HL-60 (cell line): Measurements from ENCODE around the gene ANAPC15.

Experiments
- DNase-seq, 2 experiments: peaks; one replicate each; pipeline ENCODE4 v3.0.0-alpha.2; 2010 to 2020; ENCODE audit warnings: low read depth in 1 of 2, low spot score in 1 of 2
- H3K27ac ChIP-seq: fragments of 250-450 bp; sonication (Bioruptor Pico); replicated peaks from 2 replicates; pipeline ENCODE4 v1.5.1; 2020; ENCODE audit warnings: mild to moderate bottlenecking, moderate library complexity
- H3K27me3 ChIP-seq: fragments of 250-450 bp; sonication (Bioruptor Pico); 2 replicates; pipeline ENCODE4 v1.5.1; 2021; ENCODE audit warnings: mild to moderate bottlenecking, moderate library complexity; ENCODE audit not compliant: insufficient read depth, poor library complexity, severe bottlenecking
- H3K4me3 ChIP-seq: replicated peaks from 2 replicates; pipeline ENCODE4 v1.5.1; 2011; ENCODE audit warnings: mild to moderate bottlenecking, control low read depth, low read length; ENCODE audit not compliant: insufficient read depth
- CTCF ChIP-seq: IDR thresholded peaks from one replicate; pipeline ENCODE4 v1.5.1; 2011; ENCODE audit warnings: low read length, control low read depth, inconsistent platforms; ENCODE audit not compliant: insufficient read depth
- GABPA ChIP-seq: IDR thresholded peaks from 2 replicates; pipeline ENCODE4 v1.6.1; 2012; ENCODE audit warnings: low read depth
- POLR2AphosphoS5 ChIP-seq: IDR thresholded peaks from 2 replicates; pipeline ENCODE4 v1.6.1; 2012; ENCODE audit warnings: low read depth
- REST ChIP-seq: IDR thresholded peaks from 2 replicates; pipeline ENCODE4 v1.6.1; 2012; ENCODE audit warnings: low read depth; ENCODE audit not compliant: insufficient replicate concordance
- SPI1 ChIP-seq: IDR thresholded peaks from 2 replicates; pipeline ENCODE4 v1.6.1; 2012; ENCODE audit warnings: low read depth, mild to moderate bottlenecking, borderline replicate concordance

ANAPC15 gene

GRCh38 chr11:72085621-72086351 lies 26.7 kb downstream of the ANAPC15 start:
- no peak overlapping the region for H3K27ac ChIP-seq
- H3K27me3 ChIP-seq = no peaks in the 10 kb centered on the region
- no peak overlapping the region for H3K4me3 ChIP-seq
- TF ChIP-seq REST (no peak), POLR2AphosphoS5 (no peak), CTCF (no peak)
- DNase-seq = no peak

GRCh38 chr11:72084965-72085364 lies 27.5 kb downstream of the ANAPC15 start:
- Histone ChIP-seq H3K27ac (no peak overlapping the region), H3K27me3 (no peaks in the 10 kb centered on the region), H3K4me3 (no peak overlapping the region)
- no peak for DNase-seq
- no peak for TF ChIP-seq GABPA
- TF ChIP-seq POLR2AphosphoS5 = no peak
- no peak for TF ChIP-seq REST
- TF ChIP-seq SPI1 = no peak
- no peak for TF ChIP-seq CTCF

GRCh38 chr11:72084076-72084475 lies 28.4 kb downstream of the ANAPC15 start:
- no peak overlapping the region for H3K27ac ChIP-seq
- TF ChIP-seq CTCF = no peak
- no peak for TF ChIP-seq SPI1
- TF ChIP-seq GABPA = no peak
- no peak for TF ChIP-seq POLR2AphosphoS5
- no peak for TF ChIP-seq REST
- no peak for DNase-seq
- H3K27me3 ChIP-seq = no peaks in the 10 kb centered on the region
- no peak overlapping the region for H3K4me3 ChIP-seq
